ENCODE data around the gene OPALIN. TPM values are rescaled to one million over a fixed set of nuclear protein-coding genes. Genes with fewer than 3 reads are reported as not detected.

The OPALIN gene
- total RNA-seq, 1 donor from 2014 or later, result not detected

- Histone ChIP-seq H3K4me1 (peaks cover 3% of the 10 kb centered on the region), H3K9me3 (no peaks in the 10 kb centered on the region), H3K27me3 (no peaks in the 10 kb centered on the region), H3K36me3 (no peaks in the 10 kb centered on the region), H3K4me3 (no peak overlapping the region), H3K27ac (no peak overlapping the region)
- no peak for DNase-seq
- ATAC-seq, result no peak
- no peak for TF ChIP-seq CTCF (IDR thresholded peaks at IDR 0.05)
- intact Hi-C loops (cut with DNase I), result loop anchor here (5.0 kb wide), 1 partner anchor 63 kb away; no protein-coding TSS in a partner anchor
Measured at GRCh38 chr10:96295475-96295874, 63.3 kb downstream of the OPALIN start.

Other genes starting within 250 kb of the OPALIN start
- gene ZNF518A, start 228.7 kb downstream of the OPALIN start, total RNA-seq, result 17.9 TPM
- 8.8 TPM for gene BLNK, start 87.4 kb downstream of the OPALIN start, total RNA-seq
- gene DNTT, start 54.6 kb downstream of the OPALIN start, total RNA-seq, result not detected
- gene TLL2, start 154.9 kb upstream of the OPALIN start, total RNA-seq, result not detected
- gene TM9SF3, start 228.0 kb upstream of the OPALIN start, total RNA-seq, result 123 TPM

Data from upper lobe of right lung (tissue), 1 donor.